ENCODE results near the gene PLD1.

The PLD1 gene

GRCh38 chr3:171838218-171838720 lies 28.0 kb upstream of the PLD1 start:
- DNase-seq: peak in 1 of 2 donors; percentile 51

GRCh38 chr3:171837698-171838097 lies 27.4 kb upstream of the PLD1 start:
- no peak for DNase-seq

GRCh38 chr3:171836855-171837254 lies 26.6 kb upstream of the PLD1 start:
- DNase-seq: no peak

- DNase-seq: no peak
These were observed 25.3 kb upstream of the PLD1 start for GRCh38 chr3:171835613-171836012.

- no peak for DNase-seq
These were observed 24.8 kb upstream of the PLD1 start for GRCh38 chr3:171835116-171835515.

GRCh38 chr3:171834461-171834801 lies 24.1 kb upstream of the PLD1 start:
- DNase-seq: no peak

GRCh38 chr3:171833789-171834460 lies 23.6 kb upstream of the PLD1 start:
- DNase-seq: peak in 1 of 2 donors; percentile 80

GRCh38 chr3:171832989-171833388 lies 22.7 kb upstream of the PLD1 start:
- no peak for DNase-seq

- no peak for DNase-seq
These were observed 21.7 kb upstream of the PLD1 start for GRCh38 chr3:171831936-171832335.

- no peak for DNase-seq
These were observed 20.2 kb upstream of the PLD1 start for GRCh38 chr3:171830518-171830875.

- DNase-seq: peak; percentile 39 to 72
These were observed 19.7 kb upstream of the PLD1 start for GRCh38 chr3:171829841-171830517.

- no peak for DNase-seq
These were observed 18.9 kb upstream of the PLD1 start for GRCh38 chr3:171828902-171829770.

GRCh38 chr3:171827836-171828458 lies 17.7 kb upstream of the PLD1 start:
- no peak for DNase-seq

GRCh38 chr3:171827385-171827784 lies 17.1 kb upstream of the PLD1 start:
- DNase-seq: no peak

- no peak for DNase-seq
These were observed 15.0 kb upstream of the PLD1 start for GRCh38 chr3:171825222-171825828.

- DNase-seq: no peak
These were observed 14.5 kb upstream of the PLD1 start for GRCh38 chr3:171824824-171825221.

GRCh38 chr3:171824116-171824515 lies 13.8 kb upstream of the PLD1 start:
- no peak for DNase-seq

- no peak for DNase-seq
These were observed 12.3 kb upstream of the PLD1 start for GRCh38 chr3:171822431-171823106.

- DNase-seq: no peak
These were observed 11.6 kb upstream of the PLD1 start for GRCh38 chr3:171821778-171822358.

GRCh38 chr3:171821044-171821443 lies 10.8 kb upstream of the PLD1 start:
- no peak for DNase-seq

GRCh38 chr3:171817074-171817800 lies 7.0 kb upstream of the PLD1 start:
- no peak for DNase-seq

Measured in hippocampal formation (tissue), 2 donors.